ENCODE measurements around the gene ARHGAP9. TPM values are rescaled to one million over a fixed set of nuclear protein-coding genes. Genes with fewer than 3 reads are reported as not detected.
A peak's percentile ranks its signal among the peaks of the same experiment; 100 is the strongest.

ARHGAP9 gene
- total RNA-seq, 1 donor = under 0.01 TPM

DNA sequence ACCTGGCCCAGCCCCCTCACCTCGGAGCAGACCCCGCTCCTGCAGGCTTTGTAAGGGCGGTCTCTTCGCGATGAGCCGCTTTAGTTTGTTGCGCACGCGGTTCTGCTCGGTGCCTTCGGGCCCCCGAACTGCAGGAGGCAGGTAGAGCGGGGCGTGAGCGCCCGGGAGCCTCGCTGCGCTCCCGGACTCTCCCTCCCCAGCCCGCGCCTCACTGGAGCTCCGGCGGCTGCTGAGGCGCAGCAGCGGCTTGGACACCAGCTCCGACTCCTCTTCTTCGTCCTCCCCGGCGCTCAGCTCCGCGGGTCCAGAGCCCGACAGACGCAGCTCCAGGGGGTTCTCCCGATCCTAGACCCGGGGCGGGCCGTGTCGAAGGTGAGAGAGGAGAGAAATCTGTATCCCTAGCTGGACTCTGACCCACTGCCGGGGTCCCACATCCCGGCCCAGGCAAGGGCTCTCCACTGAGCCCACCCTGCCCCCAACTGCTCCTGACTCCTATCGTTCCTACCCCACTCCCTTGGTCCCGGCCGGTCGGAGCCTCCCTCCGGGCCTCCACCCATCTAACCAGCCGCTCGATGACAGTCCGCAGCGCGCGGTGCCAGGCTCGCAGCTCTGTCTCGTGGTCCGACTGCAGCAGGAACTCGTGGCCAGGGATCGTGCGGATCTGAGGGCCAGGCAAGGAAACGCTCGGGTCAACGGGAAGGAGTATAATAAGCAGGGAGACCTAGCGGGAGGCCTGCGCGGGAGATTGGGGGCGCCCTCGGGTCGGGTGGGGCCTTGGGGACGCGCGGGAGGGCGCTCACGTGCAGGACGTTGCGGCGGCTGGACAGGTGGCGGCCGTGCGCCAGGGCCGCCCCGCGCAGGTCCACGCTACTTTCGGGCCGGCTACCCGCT is 4.2 kb downstream of the ARHGAP9 start:
- H3K4me3 ChIP-seq (ENCODE audit: low read depth, low read length) = peak overlapping the region; percentile 32
- TF ChIP-seq, protein P1, sequence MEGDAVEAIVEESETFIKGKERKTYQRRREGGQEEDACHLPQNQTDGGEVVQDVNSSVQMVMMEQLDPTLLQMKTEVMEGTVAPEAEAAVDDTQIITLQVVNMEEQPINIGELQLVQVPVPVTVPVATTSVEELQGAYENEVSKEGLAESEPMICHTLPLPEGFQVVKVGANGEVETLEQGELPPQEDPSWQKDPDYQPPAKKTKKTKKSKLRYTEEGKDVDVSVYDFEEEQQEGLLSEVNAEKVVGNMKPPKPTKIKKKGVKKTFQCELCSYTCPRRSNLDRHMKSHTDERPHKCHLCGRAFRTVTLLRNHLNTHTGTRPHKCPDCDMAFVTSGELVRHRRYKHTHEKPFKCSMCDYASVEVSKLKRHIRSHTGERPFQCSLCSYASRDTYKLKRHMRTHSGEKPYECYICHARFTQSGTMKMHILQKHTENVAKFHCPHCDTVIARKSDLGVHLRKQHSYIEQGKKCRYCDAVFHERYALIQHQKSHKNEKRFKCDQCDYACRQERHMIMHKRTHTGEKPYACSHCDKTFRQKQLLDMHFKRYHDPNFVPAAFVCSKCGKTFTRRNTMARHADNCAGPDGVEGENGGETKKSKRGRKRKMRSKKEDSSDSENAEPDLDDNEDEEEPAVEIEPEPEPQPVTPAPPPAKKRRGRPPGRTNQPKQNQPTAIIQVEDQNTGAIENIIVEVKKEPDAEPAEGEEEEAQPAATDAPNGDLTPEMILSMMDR (IDR thresholded peaks at IDR 0.05; ENCODE audit: insufficient read depth, low read depth, low read length) = no peak
- DNase-seq (ENCODE audit: low read depth) = peak; percentile 39

DNA sequence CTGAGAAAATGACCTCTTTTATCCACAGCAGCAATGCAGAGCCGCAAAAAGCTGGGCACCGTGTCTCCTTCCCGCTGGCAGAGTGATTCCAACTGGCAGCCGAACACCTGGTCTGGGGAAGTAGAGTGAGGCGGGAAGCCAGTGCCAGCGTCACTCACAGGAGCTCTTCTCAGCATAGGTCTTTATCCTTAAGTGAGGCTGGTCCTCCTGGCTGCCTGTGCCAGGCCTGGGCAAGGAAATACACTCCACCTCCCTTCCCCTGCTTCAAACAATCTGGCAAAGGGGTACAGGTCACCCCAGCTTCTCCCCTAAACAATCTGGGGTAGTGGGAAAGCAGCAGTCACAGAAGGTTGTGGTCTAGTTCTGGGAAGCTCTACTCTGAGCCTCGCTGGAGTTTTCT is 4.8 kb downstream of the ARHGAP9 start:
- H3K4me3 ChIP-seq (ENCODE audit: low read depth, low read length) = no peak overlapping the region
- DNase-seq (ENCODE audit: low read depth) = no peak
- TF ChIP-seq, protein P1 (IDR thresholded peaks at IDR 0.05; ENCODE audit: insufficient read depth, low read depth, low read length) = no peak

DNA sequence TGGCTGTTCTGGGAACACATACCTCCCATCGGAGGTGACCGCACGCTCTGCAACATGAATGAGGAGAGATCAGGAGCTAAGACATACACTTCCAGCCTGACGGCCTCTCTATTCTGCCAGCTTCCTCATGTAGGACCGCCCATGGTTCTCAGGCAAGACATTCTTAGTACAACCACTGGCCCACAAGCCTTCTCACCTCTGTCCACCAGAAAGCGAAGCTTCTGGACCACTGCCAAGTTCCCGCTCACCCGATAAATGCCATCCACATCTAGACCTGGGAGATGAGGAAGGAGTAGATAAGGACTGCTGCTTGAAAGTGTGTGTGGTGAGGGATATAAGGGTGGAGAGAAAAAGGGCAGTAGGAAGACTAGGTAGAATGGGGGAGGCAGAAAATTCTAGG is 5.2 kb downstream of the ARHGAP9 start:
- DNase-seq (ENCODE audit: low read depth) = no peak
- no peak overlapping the region for H3K4me3 ChIP-seq (ENCODE audit: low read depth, low read length)
- TF ChIP-seq, protein P1 (IDR thresholded peaks at IDR 0.05; ENCODE audit: insufficient read depth, low read depth, low read length) = no peak

DNA sequence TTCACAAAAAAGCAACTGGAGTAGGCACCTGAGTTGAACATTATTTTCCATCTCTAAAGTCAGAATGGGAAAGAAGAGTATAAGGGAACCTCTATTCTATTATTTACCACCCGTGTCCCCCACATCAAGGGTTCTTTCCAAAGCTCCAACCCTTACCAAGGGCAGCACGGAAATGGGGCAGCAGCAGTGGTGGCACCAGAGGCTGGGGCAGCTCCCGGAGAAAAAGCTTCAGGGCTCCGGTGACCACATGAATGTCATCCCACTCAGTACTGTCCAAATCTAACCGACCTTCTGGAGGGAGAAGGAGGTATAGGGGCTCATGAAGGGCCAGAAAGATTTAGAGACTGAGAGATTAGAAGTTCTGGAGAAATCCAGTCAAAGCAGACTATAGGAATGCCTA is 5.8 kb downstream of the ARHGAP9 start:
- TF ChIP-seq, protein P1 (IDR thresholded peaks at IDR 0.05; ENCODE audit: insufficient read depth, low read depth, low read length) = no peak
- no peak overlapping the region for H3K4me3 ChIP-seq (ENCODE audit: low read depth, low read length)
- DNase-seq (ENCODE audit: low read depth) = no peak

DNA sequence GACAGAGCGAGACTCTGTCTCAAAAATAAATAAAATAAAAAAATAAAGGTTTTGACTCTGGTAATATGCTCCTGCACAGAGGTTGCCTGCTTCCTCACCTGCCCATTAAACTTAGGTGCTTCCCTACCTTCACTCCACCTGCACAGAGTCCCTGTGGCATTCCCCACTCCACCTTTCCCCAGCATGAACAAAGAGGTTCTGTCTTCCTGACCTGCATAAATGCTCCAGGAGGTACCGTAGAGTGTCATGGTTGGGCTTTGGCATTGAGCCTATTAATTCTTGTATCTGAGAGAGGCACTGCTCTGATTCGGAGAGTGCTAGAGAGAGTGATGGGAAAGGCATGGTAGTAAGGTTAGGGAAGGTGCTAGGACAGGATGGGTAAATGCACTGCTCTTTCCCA is 6.3 kb downstream of the ARHGAP9 start:
- TF ChIP-seq, protein P1 (IDR thresholded peaks at IDR 0.05; ENCODE audit: insufficient read depth, low read depth, low read length) = no peak
- no peak for DNase-seq (ENCODE audit: low read depth)
- H3K4me3 ChIP-seq (ENCODE audit: low read depth, low read length) = no peak overlapping the region

DNA sequence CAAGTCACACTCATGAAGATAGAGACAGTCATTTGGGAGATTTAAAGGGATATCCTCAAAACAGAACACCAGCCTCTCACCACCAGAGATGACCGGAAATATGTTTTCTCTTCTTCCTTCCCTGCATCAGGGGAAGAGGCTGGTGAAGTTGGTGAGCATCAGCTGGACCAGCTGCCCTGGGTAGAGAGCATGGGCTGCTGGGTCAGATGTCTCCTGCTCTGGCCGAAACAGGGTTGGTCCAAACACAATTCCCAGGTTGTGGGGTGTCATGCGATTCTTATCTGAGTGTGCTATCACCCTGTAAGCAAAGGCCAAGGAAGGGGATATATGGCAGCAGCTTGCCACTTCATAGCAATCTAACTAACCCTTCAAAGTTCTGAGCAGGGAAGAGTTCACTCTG is 7.3 kb downstream of the ARHGAP9 start:
- TF ChIP-seq, protein P1 (IDR thresholded peaks at IDR 0.05; ENCODE audit: insufficient read depth, low read depth, low read length) = no peak
- DNase-seq (ENCODE audit: low read depth) = no peak

More for the DNA sequence above, 7.3 kb downstream of the ARHGAP9 start:
- H3K4me3 ChIP-seq (ENCODE audit: low read depth, low read length) = no peak overlapping the region
